ENCODE results near the gene KCNK7. TPM values are rescaled to one million over a fixed set of nuclear protein-coding genes. Genes with fewer than 3 reads are reported as not detected.
"Not testable (repeated sequence)": the region's sequence is repeated elsewhere in the genome, so short reads cannot be mapped to it uniquely, and the experiment has no call there.

KCNK7 gene
- total RNA-seq, 2 donors from 2014 or later: 0.66 to 1.0 TPM

GRCh38 chr11:65569164-65569972 is 26.2 kb downstream of the KCNK7 start:
- TF ChIP-seq CTCF (IDR thresholded peaks at IDR 0.05) (no peak), POLR2A (IDR thresholded peaks at IDR 0.05) (no peak)
- WGBS, 2 donors: 5 to 6% methylated on average over 22 to 28 of the region's 28 CpGs
- DNase-seq (peak in 1 of 4 donors; percentile 7), ATAC-seq (no peak)
- Histone ChIP-seq H3K27me3 (no peaks in the 10 kb centered on the region), H3K4me3 (peak overlapping the region; percentile 71 to 77), H3K9me3 (no peaks in the 10 kb centered on the region), H3K27ac (peak overlapping the region; percentile 72 to 94 (median 90)), H3K36me3 (replicated peaks in 1 of 2; ENCODE audit: insufficient read depth in 1 of 2, low read depth in 2 of 2) (no peaks in the 10 kb centered on the region), H3K4me1 (peaks cover 51% of the 10 kb centered on the region)
- intact Hi-C loops (cut with DNase I): no loop called here

GRCh38 chr11:65565624-65566453 is 29.8 kb downstream of the KCNK7 start:
- Histone ChIP-seq H3K36me3 (replicated peaks in 1 of 2; ENCODE audit: insufficient read depth in 1 of 2, low read depth in 2 of 2) (no peaks in the 10 kb centered on the region), H3K27me3 (no peaks in the 10 kb centered on the region), H3K4me3 (no peak overlapping the region), H3K27ac (no peak overlapping the region), H3K9me3 (no peaks in the 10 kb centered on the region), H3K4me1 (peaks cover 25% of the 10 kb centered on the region)
- intact Hi-C loops (cut with DNase I): no loop called here
- no peak for TF ChIP-seq CTCF (IDR thresholded peaks at IDR 0.05)
- TF ChIP-seq POLR2A (IDR thresholded peaks at IDR 0.05): no peak
- WGBS, 2 donors: 79 to 88% methylated on average over 7 of the region's 7 CpGs
- DNase-seq (no peak), ATAC-seq (no peak)

- H3K27ac ChIP-seq; intact Hi-C loops (cut with DNase I); DNase-seq; ATAC-seq; H3K36me3 ChIP-seq (replicated peaks in 1 of 2; ENCODE audit: insufficient read depth in 1 of 2, low read depth in 2 of 2); H3K4me3 ChIP-seq; H3K27me3 ChIP-seq; H3K9me3 ChIP-seq: not testable (repeated sequence)
- 84 to 86% methylated on average over 10 to 12 of the region's 12 CpGs for WGBS, 2 donors
- peaks cover 30% of the 10 kb centered on the region for H3K4me1 ChIP-seq
Observed at GRCh38 chr11:65564879-65565559, 30.6 kb downstream of the KCNK7 start.

GRCh38 chr11:65563601-65564000 is 32.0 kb downstream of the KCNK7 start:
- H3K27ac ChIP-seq: no peak overlapping the region
- H3K4me1 ChIP-seq: peaks cover 35% of the 10 kb centered on the region
- DNase-seq (no peak), ATAC-seq (no peak)
- no peaks in the 10 kb centered on the region for H3K36me3 ChIP-seq (replicated peaks in 1 of 2; ENCODE audit: insufficient read depth in 1 of 2, low read depth in 2 of 2)
- no peak overlapping the region for H3K4me3 ChIP-seq
- intact Hi-C loops (cut with DNase I): no loop called here
- WGBS, 2 donors: 88 to 98% methylated on average over 4 of the region's 4 CpGs
- H3K9me3 ChIP-seq: no peaks in the 10 kb centered on the region
- no peaks in the 10 kb centered on the region for H3K27me3 ChIP-seq
- TF ChIP-seq CTCF (IDR thresholded peaks at IDR 0.05) (no peak), POLR2A (IDR thresholded peaks at IDR 0.05) (no peak)

- TF ChIP-seq POLR2A (IDR thresholded peaks at IDR 0.05) (no peak), CTCF (IDR thresholded peaks at IDR 0.05) (no peak)
- no peaks in the 10 kb centered on the region for H3K9me3 ChIP-seq
- ATAC-seq: no peak
- peaks cover 29% of the 10 kb centered on the region for H3K4me1 ChIP-seq
- H3K27me3 ChIP-seq: no peaks in the 10 kb centered on the region
- no peak for DNase-seq
- WGBS, 2 donors: 84 to 93% methylated on average over 9 of the region's 9 CpGs
- no peak overlapping the region for H3K4me3 ChIP-seq
- intact Hi-C loops (cut with DNase I): no loop called here
- no peak overlapping the region for H3K27ac ChIP-seq
- no peaks in the 10 kb centered on the region for H3K36me3 ChIP-seq (replicated peaks in 1 of 2; ENCODE audit: insufficient read depth in 1 of 2, low read depth in 2 of 2)
Observed at GRCh38 chr11:65562788-65563187, 32.8 kb downstream of the KCNK7 start.

Measured in body of pancreas (tissue), 4 donors.